ENCODE measurements around the gene CTIF.

DNA sequence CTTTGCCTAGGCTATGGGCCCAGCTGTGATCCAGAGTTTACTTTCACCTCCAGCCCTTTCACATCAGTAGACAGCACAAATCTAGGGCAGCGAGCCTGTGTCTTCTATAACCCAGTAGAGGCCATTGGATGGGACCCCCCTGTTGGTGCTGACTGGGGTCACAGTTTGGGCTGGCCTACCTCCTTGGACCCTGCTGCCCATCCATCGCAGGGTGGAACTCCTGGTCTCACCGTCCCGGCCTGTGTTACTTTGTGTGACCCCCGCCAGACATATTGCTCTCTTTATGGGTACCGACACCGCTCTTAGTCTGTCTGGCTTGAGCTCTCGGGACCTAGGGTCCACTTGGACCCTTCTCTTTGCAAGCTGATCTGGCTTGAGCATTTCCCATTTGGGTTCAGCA lies 157.4 kb downstream of the CTIF start:
- TF ChIP-seq POLR2A (IDR thresholded peaks at IDR 0.05; ENCODE audit: low read depth, low read length) (no peak), TAF1 (IDR thresholded peaks at IDR 0.05; ENCODE audit: borderline replicate concordance, low read depth, low read length) (no peak)
